ENCODE measurements around the gene MYO10.

DNA sequence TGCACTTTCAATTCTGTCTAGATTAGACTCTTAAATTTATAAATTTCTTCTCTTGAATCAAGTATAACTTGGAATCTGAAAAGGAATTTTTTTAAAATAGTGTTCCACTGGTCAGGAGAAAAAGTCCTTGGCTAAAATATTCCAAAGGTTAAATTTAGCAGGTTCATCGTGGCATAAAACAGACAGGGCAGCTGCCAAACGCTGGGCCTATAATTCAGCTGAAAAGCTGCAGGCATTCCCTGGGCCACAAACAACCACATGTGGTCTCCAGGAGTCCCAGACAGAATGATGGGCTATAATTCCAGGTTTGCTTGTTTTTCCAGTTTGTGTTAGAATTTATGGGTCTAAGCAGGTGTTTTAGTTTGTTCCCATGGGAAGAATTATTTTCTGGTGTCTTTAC is 248.2 kb downstream of the MYO10 start:
- TF ChIP-seq YY1 (IDR thresholded peaks at IDR 0.05; ENCODE audit: insufficient read depth, insufficient read length) (no peak), ZNF274 (IDR thresholded peaks at IDR 0.05; ENCODE audit: low read depth, low read length) (no peak), SUZ12 (IDR thresholded peaks at IDR 0.05; ENCODE audit: extremely low read depth, insufficient read depth, insufficient read length) (no peak)
